IMR-90 (cell line): ENCODE measurements around the gene NR6A1.

Experiments used
- CEBPB ChIP-seq: IDR thresholded peaks from 2 replicates; pipeline ENCODE4 v1.6.1; 2012; ENCODE audit warnings: low read depth, low read length, improper control_type of control experiment
- CTCF ChIP-seq: conservative IDR thresholded peaks from 2 replicates; pipeline ENCODE4 v1.5.1; 2012; ENCODE audit warnings: mild to moderate bottlenecking, low read depth, low read length, improper control_type of control experiment
- POLR2A ChIP-seq: IDR thresholded peaks from 2 replicates; pipeline ENCODE4 v1.6.1; 2012; ENCODE audit warnings: mild to moderate bottlenecking, low read depth, low read length
- RCOR1 ChIP-seq: IDR thresholded peaks from 2 replicates; pipeline ENCODE4 v1.6.1; 2012; ENCODE audit warnings: mild to moderate bottlenecking, low read length, improper control_type of control experiment; ENCODE audit not compliant: insufficient replicate concordance
- RFX5 ChIP-seq: IDR thresholded peaks from 2 replicates; pipeline ENCODE4 v1.8.0; 2012; ENCODE audit warnings: low read depth, mild to moderate bottlenecking, low read length, moderate library complexity

GRCh38 chr9:124786881-124787573, 15.9 kb upstream of the NR6A1 start:
- TF ChIP-seq CTCF: no peak
- TF ChIP-seq RCOR1: no peak
- TF ChIP-seq POLR2A: no peak
- no peak for TF ChIP-seq RFX5
- no peak for TF ChIP-seq CEBPB
